Parathyroid adenoma (tissue), 2 donors: ENCODE results near the gene FAM124B.

Experiments
- H2AFZ ChIP-seq: fragments of 300-600 bp; sonication (generic); one replicate; pipeline ENCODE4 v1.7.0; 2017; ENCODE audit warnings: antibody characterized with exemption, mild to moderate bottlenecking
- H3K27ac ChIP-seq: fragments of 300-600 bp; sonication (generic); one replicate; pipeline ENCODE4 v1.7.0; 2017
- H3K27me3 ChIP-seq: fragments of 300-600 bp; sonication (generic); one replicate; pipeline ENCODE4 v1.7.0; 2017; ENCODE audit warnings: low read length; ENCODE audit not compliant: control insufficient read depth, insufficient read depth
- H3K36me3 ChIP-seq: fragments of 300-600 bp; sonication (generic); one replicate; pipeline ENCODE4 v1.7.0; 2017; ENCODE audit warnings: low read length; ENCODE audit not compliant: control insufficient read depth, insufficient read depth
- H3K4me1 ChIP-seq: fragments of 300-600 bp; sonication (generic); one replicate; pipeline ENCODE4 v1.7.0; 2017; ENCODE audit warnings: control low read depth
- H3K4me2 ChIP-seq: fragments of 300-600 bp; sonication (generic); one replicate; pipeline ENCODE4 v1.7.0; 2017; ENCODE audit warnings: low read length
- H3K4me3 ChIP-seq: fragments of 300-600 bp; sonication (generic); one replicate; pipeline ENCODE4 v1.7.0; 2017; ENCODE audit warnings: low read depth, low read length
- H3K79me2 ChIP-seq: fragments of 300-600 bp; sonication (generic); one replicate; pipeline ENCODE4 v1.7.0; 2017; ENCODE audit warnings: control low read depth
- H3K9ac ChIP-seq: fragments of 300-600 bp; sonication (generic); one replicate; pipeline ENCODE4 v1.7.0; 2017; ENCODE audit warnings: mild to moderate bottlenecking
- H3K9me3 ChIP-seq: fragments of 300-600 bp; sonication (generic); one replicate; pipeline ENCODE4 v1.7.0; 2017; ENCODE audit warnings: low read length; ENCODE audit not compliant: control insufficient read depth
- TF ChIP-seq, protein P1 (sequence below): fragments of 300-600 bp; sonication (generic); IDR thresholded peaks from one replicate; pipeline ENCODE4 v1.7.0; 2017; ENCODE audit warnings: antibody characterized with exemption, mild to moderate bottlenecking
- donor health status: primary hyperparathyroidism.

The FAM124B gene

DNA sequence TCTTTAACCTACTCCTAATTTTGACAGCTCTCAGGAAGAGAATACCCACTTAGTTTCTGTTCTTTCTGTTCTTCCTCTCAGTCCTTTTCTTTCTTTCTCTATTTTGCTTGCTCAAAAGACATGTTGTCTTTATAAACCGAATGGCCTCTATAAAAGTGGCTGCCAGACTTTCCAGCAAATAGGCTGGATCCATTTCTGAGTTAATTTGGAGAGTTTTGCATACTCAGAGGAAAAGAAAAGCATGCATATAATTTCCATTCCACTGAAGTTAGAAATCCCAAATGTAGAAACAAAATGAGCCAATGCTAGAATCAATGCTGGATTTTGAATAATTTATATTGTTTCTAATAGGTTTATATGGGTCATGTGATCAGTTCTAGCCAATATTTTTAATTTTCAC is 65.9 kb downstream of the FAM124B start:
- H3K4me1 ChIP-seq, result no peaks in the 10 kb centered on the region
- H3K4me2 ChIP-seq, result no peak overlapping the region
- H3K27me3 ChIP-seq, result no peaks in the 10 kb centered on the region
- H3K27ac ChIP-seq, result no peak overlapping the region
- TF ChIP-seq, protein P1, sequence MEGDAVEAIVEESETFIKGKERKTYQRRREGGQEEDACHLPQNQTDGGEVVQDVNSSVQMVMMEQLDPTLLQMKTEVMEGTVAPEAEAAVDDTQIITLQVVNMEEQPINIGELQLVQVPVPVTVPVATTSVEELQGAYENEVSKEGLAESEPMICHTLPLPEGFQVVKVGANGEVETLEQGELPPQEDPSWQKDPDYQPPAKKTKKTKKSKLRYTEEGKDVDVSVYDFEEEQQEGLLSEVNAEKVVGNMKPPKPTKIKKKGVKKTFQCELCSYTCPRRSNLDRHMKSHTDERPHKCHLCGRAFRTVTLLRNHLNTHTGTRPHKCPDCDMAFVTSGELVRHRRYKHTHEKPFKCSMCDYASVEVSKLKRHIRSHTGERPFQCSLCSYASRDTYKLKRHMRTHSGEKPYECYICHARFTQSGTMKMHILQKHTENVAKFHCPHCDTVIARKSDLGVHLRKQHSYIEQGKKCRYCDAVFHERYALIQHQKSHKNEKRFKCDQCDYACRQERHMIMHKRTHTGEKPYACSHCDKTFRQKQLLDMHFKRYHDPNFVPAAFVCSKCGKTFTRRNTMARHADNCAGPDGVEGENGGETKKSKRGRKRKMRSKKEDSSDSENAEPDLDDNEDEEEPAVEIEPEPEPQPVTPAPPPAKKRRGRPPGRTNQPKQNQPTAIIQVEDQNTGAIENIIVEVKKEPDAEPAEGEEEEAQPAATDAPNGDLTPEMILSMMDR, result no peak
- H2AFZ ChIP-seq, result no peak overlapping the region
- H3K4me3 ChIP-seq, result no peak overlapping the region
- no peaks in the 10 kb centered on the region for H3K79me2 ChIP-seq
- H3K9me3 ChIP-seq, result no peaks in the 10 kb centered on the region
- H3K9ac ChIP-seq, result no peak overlapping the region
- H3K36me3 ChIP-seq, result no peaks in the 10 kb centered on the region

DNA sequence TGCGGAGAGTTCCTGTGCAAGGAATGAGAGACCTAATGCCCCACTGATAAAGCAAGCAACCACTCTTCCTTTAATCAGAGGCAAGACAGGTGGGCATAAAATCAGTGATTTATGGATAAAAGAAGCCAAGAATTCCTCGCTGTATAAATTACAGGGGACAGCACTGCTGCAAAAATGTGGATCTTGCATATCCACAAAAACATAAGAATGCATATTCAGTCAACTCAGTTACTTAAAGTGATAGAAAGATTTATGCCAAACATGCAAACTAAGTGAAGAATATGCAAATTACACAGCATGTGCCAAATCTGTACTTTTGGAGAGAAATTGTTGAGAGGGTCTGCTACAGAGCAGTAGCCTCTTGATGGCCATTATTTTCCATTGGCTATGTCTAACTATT is 67.2 kb downstream of the FAM124B start:
- TF ChIP-seq, protein P1, result no peak
- no peaks in the 10 kb centered on the region for H3K36me3 ChIP-seq
- H3K27me3 ChIP-seq, result no peaks in the 10 kb centered on the region
- no peaks in the 10 kb centered on the region for H3K79me2 ChIP-seq
- no peak overlapping the region for H2AFZ ChIP-seq
- H3K9me3 ChIP-seq, result no peaks in the 10 kb centered on the region
- H3K4me1 ChIP-seq, result no peaks in the 10 kb centered on the region
- H3K27ac ChIP-seq, result no peak overlapping the region
- no peak overlapping the region for H3K9ac ChIP-seq
- no peak overlapping the region for H3K4me3 ChIP-seq
- H3K4me2 ChIP-seq, result no peak overlapping the region

DNA sequence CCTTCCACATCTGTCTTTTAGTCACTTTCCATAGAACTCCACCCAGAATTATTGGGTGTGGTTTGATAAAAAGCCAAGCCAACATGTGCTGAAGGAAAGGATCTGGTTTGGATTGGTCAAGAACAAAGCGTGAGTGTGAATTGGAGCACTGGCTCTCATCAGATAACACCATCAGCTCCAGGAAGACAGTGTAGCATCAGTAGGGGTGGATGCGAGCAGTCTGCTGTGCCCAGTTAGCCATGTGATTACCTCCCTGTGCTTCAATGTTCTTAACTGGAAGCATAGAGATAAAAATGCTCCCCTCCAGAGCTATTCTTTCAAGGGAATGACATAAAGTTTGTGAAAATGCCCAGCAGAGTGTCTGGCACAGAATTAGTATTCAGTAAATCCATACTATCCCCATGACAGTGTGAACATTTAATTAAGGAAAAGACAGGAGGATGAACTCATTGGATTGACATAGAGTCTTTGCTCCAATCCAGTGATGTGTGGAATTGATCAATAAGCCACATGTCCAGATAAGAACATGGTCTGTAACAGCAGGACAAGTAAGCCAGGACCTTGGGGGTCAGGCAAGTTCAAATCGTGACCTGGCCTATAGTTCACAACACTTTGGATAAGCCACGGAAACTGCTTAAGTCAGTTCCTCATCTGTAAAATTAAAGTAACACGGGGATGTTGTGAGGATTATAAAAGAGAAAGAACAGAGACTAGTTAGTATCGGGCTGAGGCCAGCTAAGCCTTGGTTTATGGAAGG is 68.0 kb downstream of the FAM124B start:
- H3K4me2 ChIP-seq, result no peak overlapping the region
- no peaks in the 10 kb centered on the region for H3K9me3 ChIP-seq
- H3K36me3 ChIP-seq, result no peaks in the 10 kb centered on the region
- H3K27me3 ChIP-seq, result no peaks in the 10 kb centered on the region
- no peak overlapping the region for H3K4me3 ChIP-seq
- H2AFZ ChIP-seq, result no peak overlapping the region
- TF ChIP-seq, protein P1, result no peak
- H3K79me2 ChIP-seq, result no peaks in the 10 kb centered on the region
- no peak overlapping the region for H3K9ac ChIP-seq
- H3K4me1 ChIP-seq, result no peaks in the 10 kb centered on the region
- H3K27ac ChIP-seq, result no peak overlapping the region

DNA sequence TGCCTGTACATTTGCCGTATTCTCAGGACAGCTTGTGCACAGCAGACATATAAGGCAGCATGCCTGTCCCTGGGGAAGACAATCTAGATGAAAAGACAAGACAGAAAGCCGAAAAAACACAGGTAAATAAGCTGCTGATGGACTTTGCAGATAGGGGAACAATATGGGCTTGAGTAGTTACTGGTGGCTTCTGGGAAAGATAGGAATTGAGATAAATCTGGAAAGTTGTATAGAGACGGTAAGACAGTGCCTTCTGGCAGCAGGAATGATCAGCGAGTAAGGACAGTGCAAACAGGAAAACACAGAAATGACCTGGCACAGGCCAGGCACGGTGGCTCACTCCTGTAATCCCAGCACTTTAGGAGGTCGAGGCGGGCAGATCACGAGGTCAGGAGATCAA is 70.2 kb downstream of the FAM124B start:
- Histone ChIP-seq H3K27ac (no peak overlapping the region), H2AFZ (peak overlapping the region; percentile 43), H3K9ac (no peak overlapping the region), H3K4me2 (no peak overlapping the region), H3K36me3 (no peaks in the 10 kb centered on the region), H3K27me3 (no peaks in the 10 kb centered on the region), H3K4me3 (no peak overlapping the region), H3K9me3 (no peaks in the 10 kb centered on the region), H3K79me2 (no peaks in the 10 kb centered on the region), H3K4me1 (no peaks in the 10 kb centered on the region)
- TF ChIP-seq, protein P1, result no peak

DNA sequence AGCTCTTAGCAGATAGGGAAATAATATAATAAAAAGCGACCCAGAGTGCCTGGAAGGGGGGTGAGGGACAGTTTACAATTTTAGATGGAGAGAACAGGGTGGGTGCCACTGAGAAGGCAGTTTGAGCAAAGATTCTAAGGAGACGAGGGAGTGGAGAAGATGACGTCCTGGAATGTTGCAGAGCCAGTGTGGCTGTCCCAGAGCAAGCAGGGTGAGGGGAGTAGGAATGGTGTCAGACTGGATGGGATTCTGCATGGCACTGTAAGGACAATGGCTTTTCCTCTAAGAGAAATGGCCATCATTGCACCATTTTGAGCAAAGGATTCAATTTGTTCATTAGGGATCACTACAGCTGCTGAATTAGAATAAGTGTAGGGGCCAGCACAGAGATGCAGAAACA is 73.1 kb downstream of the FAM124B start:
- TF ChIP-seq, protein P1, result no peak
- no peak overlapping the region for H2AFZ ChIP-seq
- H3K27me3 ChIP-seq, result no peaks in the 10 kb centered on the region
- no peak overlapping the region for H3K27ac ChIP-seq
- no peak overlapping the region for H3K4me2 ChIP-seq
- no peaks in the 10 kb centered on the region for H3K9me3 ChIP-seq
- no peak overlapping the region for H3K4me3 ChIP-seq
- no peak overlapping the region for H3K9ac ChIP-seq
- no peaks in the 10 kb centered on the region for H3K79me2 ChIP-seq
- H3K36me3 ChIP-seq, result no peaks in the 10 kb centered on the region
- no peaks in the 10 kb centered on the region for H3K4me1 ChIP-seq
